SK-N-SH (cell line): ENCODE measurements around the gene TDRD1. TPM values are rescaled to one million over a fixed set of nuclear protein-coding genes. Genes with fewer than 3 reads are reported as not detected.

ENCODE experiments used
- CTCF ChIP-seq: fragments of 200-600 bp; sonication (generic); IDR thresholded peaks from 2 replicates; pipeline ENCODE4 v1.6.1; 2017; ENCODE audit warnings: antibody characterized with exemption, mild to moderate bottlenecking, moderate library complexity
- FOSL2 ChIP-seq: IDR thresholded peaks from 2 replicates; pipeline ENCODE4 v1.4.0; 2012; ENCODE audit warnings: low read depth, mild to moderate bottlenecking, moderate library complexity, borderline replicate concordance
- FOXM1 ChIP-seq: IDR thresholded peaks from 2 replicates; pipeline ENCODE4 v1.4.0; 2012; ENCODE audit warnings: low read depth, mild to moderate bottlenecking
- GABPA ChIP-seq: IDR thresholded peaks from 2 replicates; pipeline ENCODE4 v1.4.0; 2012; ENCODE audit warnings: low read depth, mild to moderate bottlenecking
- JUND ChIP-seq: IDR thresholded peaks from 2 replicates; pipeline ENCODE4 v1.4.0; 2012
- MXI1 ChIP-seq: IDR thresholded peaks from 2 replicates; pipeline ENCODE4 v1.6.1; 2012; ENCODE audit warnings: mild to moderate bottlenecking, low read depth, low read length, improper control_type of control experiment
- NFIC ChIP-seq: IDR thresholded peaks from 2 replicates; pipeline ENCODE4 v1.4.0; 2012; ENCODE audit warnings: borderline replicate concordance
- RCOR1 ChIP-seq: fragments of 150-350 bp; IDR thresholded peaks from 2 replicates; pipeline ENCODE4 v1.6.1; 2017; ENCODE audit warnings: antibody characterized with exemption, low read length
- SIN3A ChIP-seq: IDR thresholded peaks from 2 replicates; pipeline ENCODE4 v1.6.1; 2012; ENCODE audit warnings: low read depth, mild to moderate bottlenecking, low read length, moderate library complexity, borderline replicate concordance
- TCF12 ChIP-seq: IDR thresholded peaks from 2 replicates; pipeline ENCODE4 v1.4.0; 2012
- TEAD4 ChIP-seq: IDR thresholded peaks from 2 replicates; pipeline ENCODE4 v1.4.0; 2012; ENCODE audit warnings: mild to moderate bottlenecking, borderline replicate concordance; ENCODE audit not compliant: insufficient read depth
- USF1 ChIP-seq: IDR thresholded peaks from 2 replicates; pipeline ENCODE4 v1.4.0; 2012; ENCODE audit warnings: low read depth, borderline replicate concordance
- USF2 ChIP-seq: fragments of 150-350 bp; IDR thresholded peaks from 2 replicates; pipeline ENCODE4 v1.6.1; 2017; ENCODE audit warnings: antibody characterized with exemption, low read length, low read depth, borderline replicate concordance
- YY1 ChIP-seq: IDR thresholded peaks from 2 replicates; pipeline ENCODE4 v1.4.0; 2012; ENCODE audit warnings: low read depth, mild to moderate bottlenecking
- polyA plus RNA-seq, 3 experiments: library from polyadenylated mRNA; depleted of rRNA; stranded (reverse); fragments of >200 nt; gene quantifications; 2 replicates each; pipeline ENCODE4 v1.2.3, GENCODE V29; 2012
- TF ChIP-seq, protein P1 (sequence below): IDR thresholded peaks from 2 replicates; pipeline ENCODE4 v1.4.0; 2012; ENCODE audit warnings: low read depth, borderline replicate concordance
- TF ChIP-seq, protein P2 (sequence below): IDR thresholded peaks from 2 replicates; pipeline ENCODE4; 2012

The TDRD1 gene
- polyA plus RNA-seq, 1 of the 3 experiments (the other 2 are of a cell fraction), result not detected

- TF ChIP-seq, protein P1, sequence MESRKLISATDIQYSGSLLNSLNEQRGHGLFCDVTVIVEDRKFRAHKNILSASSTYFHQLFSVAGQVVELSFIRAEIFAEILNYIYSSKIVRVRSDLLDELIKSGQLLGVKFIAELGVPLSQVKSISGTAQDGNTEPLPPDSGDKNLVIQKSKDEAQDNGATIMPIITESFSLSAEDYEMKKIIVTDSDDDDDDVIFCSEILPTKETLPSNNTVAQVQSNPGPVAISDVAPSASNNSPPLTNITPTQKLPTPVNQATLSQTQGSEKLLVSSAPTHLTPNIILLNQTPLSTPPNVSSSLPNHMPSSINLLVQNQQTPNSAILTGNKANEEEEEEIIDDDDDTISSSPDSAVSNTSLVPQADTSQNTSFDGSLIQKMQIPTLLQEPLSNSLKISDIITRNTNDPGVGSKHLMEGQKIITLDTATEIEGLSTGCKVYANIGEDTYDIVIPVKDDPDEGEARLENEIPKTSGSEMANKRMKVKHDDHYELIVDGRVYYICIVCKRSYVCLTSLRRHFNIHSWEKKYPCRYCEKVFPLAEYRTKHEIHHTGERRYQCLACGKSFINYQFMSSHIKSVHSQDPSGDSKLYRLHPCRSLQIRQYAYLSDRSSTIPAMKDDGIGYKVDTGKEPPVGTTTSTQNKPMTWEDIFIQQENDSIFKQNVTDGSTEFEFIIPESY, result no peak
- no peak for TF ChIP-seq MXI1
- no peak for TF ChIP-seq FOXM1
- TF ChIP-seq, protein P2, sequence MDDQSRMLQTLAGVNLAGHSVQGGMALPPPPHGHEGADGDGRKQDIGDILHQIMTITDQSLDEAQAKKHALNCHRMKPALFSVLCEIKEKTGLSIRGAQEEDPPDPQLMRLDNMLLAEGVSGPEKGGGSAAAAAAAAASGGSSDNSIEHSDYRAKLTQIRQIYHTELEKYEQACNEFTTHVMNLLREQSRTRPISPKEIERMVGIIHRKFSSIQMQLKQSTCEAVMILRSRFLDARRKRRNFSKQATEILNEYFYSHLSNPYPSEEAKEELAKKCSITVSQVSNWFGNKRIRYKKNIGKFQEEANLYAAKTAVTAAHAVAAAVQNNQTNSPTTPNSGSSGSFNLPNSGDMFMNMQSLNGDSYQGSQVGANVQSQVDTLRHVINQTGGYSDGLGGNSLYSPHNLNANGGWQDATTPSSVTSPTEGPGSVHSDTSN, result peak; percentile 47; the same call in 1 of the 2 replicates
- TF ChIP-seq USF1, result no peak
- TF ChIP-seq TEAD4, result no peak
- peak; percentile 84 for TF ChIP-seq FOSL2
- TF ChIP-seq USF2, result no peak
- TF ChIP-seq YY1, result no peak
- TF ChIP-seq GABPA, result no peak
- no peak for TF ChIP-seq NFIC
- TF ChIP-seq TCF12, result peak; percentile 43; the same call in 1 of the 2 replicates
- peak; percentile 48; the same call in 1 of the 2 replicates for TF ChIP-seq JUND
- no peak for TF ChIP-seq RCOR1
- no peak for TF ChIP-seq SIN3A
- no peak for TF ChIP-seq CTCF
Observed at GRCh38 chr10:114151486-114151885, 27.7 kb upstream of the TDRD1 start (continued).
